Esophagus muscularis mucosa (tissue), 4 donors: Measurements from ENCODE around the gene ENOX1.

ENCODE experiments used
- CTCF ChIP-seq, 3 experiments: fragments of 200-600 bp in 2 of 3; fragments of 450-650 bp in 1 of 3; sonication (generic) in 2 of 3; IDR thresholded peaks; one replicate each; pipeline ENCODE4 v1.5.1; 2017 to 2019; ENCODE audit warnings: antibody characterized with exemption in 3 of 3, mild to moderate bottlenecking in 2 of 3, moderate library complexity in 1 of 3
- EP300 ChIP-seq: sonication (generic); formaldehyde crosslinking; IDR thresholded peaks from one replicate; pipeline ENCODE4 v1.6.1; 2017; ENCODE audit warnings: antibody characterized with exemption
- POLR2A ChIP-seq: fragments of 450-650 bp; IDR thresholded peaks from one replicate; pipeline ENCODE4 v1.6.1; 2017; ENCODE audit warnings: antibody characterized with exemption, moderate library complexity, mild to moderate bottlenecking, low read depth

- TF ChIP-seq CTCF (IDR thresholded peaks at IDR 0.05), result no peak
- TF ChIP-seq POLR2A, result no peak
- TF ChIP-seq EP300, result no peak
These were observed 518.9 kb downstream of the ENOX1 start for GRCh38 chr13:43267916-43268315.
